Prostate gland (tissue), 2 donors: ENCODE measurements around the gene EIF2D. TPM values are rescaled to one million over a fixed set of nuclear protein-coding genes. Genes with fewer than 3 reads are reported as not detected.
A peak's percentile ranks its signal among the peaks of the same experiment; 100 is the strongest.
"Not testable (repeated sequence)": the region's sequence is repeated elsewhere in the genome, so short reads cannot be mapped to it uniquely, and the experiment has no call there.

ENCODE experiments used
- DNase-seq: peaks from one replicate; pipeline ENCODE4 v3.0.0-alpha.2; 2019; ENCODE audit warnings: low spot score
- H3K27ac ChIP-seq, 2 donors: fragments of 200-600 bp; sonication (generic); 2 replicates each; pipeline ENCODE4 v1.5.1; 2017 to 2019
- H3K27me3 ChIP-seq: fragments of 200-600 bp; sonication (generic); replicated peaks from 2 replicates; pipeline ENCODE4 v1.5.1; 2019; ENCODE audit not compliant: insufficient read depth
- H3K36me3 ChIP-seq, 2 donors: fragments of 200-600 bp; sonication (generic); 1 replicate in 1 of 2; 2 replicates in 1 of 2; pipeline versions ENCODE4 v1.5.1 to v1.8.1; 2017 to 2019
- H3K4me1 ChIP-seq: fragments of 200-600 bp; sonication (generic); replicated peaks from 2 replicates; pipeline ENCODE4 v1.5.1; 2019
- H3K4me3 ChIP-seq, 2 donors: fragments of 200-600 bp; sonication (generic); 2 replicates each; pipeline ENCODE4 v1.5.1; 2017 to 2019
- H3K9me3 ChIP-seq: fragments of 200-600 bp; sonication (generic); 2 replicates; pipeline ENCODE4 v1.5.1; 2017
- POLR2A ChIP-seq: fragments of 450-650 bp; IDR thresholded peaks from one replicate; pipeline ENCODE4 v1.6.1; 2016; ENCODE audit warnings: antibody characterized with exemption, mild to moderate bottlenecking
- POLR2AphosphoS5 ChIP-seq: sonication (generic); formaldehyde crosslinking; IDR thresholded peaks from one replicate; pipeline ENCODE4 v1.6.1; 2017; ENCODE audit warnings: antibody characterized with exemption
- WGBS: methylation state at CpG from one replicate; pipeline ENCODE4 v1.1.5; 2018; 5-methylcytosine and 5-hydroxymethylcytosine counted together
- intact Hi-C: fragments of 100-400 bp; cut with DNase I; formaldehyde crosslinking; loops from one replicate; pipeline ENCODE4 v1.14.2; 2022
- total RNA-seq, 2 donors: library from RNA; depleted of rRNA; stranded (reverse); fragments of >200 nt; gene quantifications; one replicate each; pipeline ENCODE4 v1.1.0, GENCODE V29; 2016
- TF ChIP-seq, protein P1 (sequence below), 4 experiments: fragments of 200-600 bp in 2 of 4; fragments of 450-650 bp in 2 of 4; sonication (generic) in 2 of 4; IDR thresholded peaks; 1 replicate in 3 of 4; 2 replicates in 1 of 4; pipeline ENCODE4 v1.5.1; 2016 to 2019; ENCODE audit warnings: antibody characterized with exemption in 4 of 4, mild to moderate bottlenecking in 2 of 4, moderate library complexity in 2 of 4

EIF2D gene
- total RNA-seq, 2 donors from 2014 or later: 42.8 to 60.2 TPM

DNA sequence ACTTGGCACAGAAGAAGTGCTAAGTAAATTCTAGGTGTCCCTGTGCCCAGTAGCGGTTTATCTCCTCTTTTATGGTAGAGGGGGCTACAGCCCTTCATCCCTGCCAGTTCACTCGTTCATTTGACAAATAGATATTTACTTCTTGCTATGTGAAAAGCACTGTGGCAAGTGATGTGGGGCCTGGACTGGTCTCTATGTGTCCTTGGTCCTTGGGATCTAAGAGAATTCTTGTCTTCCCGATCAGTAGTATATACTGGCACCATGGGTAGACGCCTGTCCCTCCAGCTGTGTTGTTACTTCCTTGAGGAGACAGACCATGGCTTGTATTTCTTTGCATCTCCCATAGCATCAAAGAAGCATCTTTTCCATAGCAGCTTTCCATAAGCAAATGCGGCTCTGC, 29.7 kb downstream of the EIF2D start:
- intact Hi-C loops: loop anchor here (2.0 kb wide), 1 partner anchor 42 kb away; no protein-coding TSS in a partner anchor
- Histone ChIP-seq H3K4me1 (peaks cover 8% of the 10 kb centered on the region), H3K36me3 (no peaks in the 10 kb centered on the region), H3K27me3 (no peaks in the 10 kb centered on the region), H3K9me3 (no peaks in the 10 kb centered on the region), H3K27ac (no peak overlapping the region), H3K4me3 (no peak overlapping the region)
- TF ChIP-seq POLR2AphosphoS5 (no peak), POLR2A (no peak)
- TF ChIP-seq, protein P1, sequence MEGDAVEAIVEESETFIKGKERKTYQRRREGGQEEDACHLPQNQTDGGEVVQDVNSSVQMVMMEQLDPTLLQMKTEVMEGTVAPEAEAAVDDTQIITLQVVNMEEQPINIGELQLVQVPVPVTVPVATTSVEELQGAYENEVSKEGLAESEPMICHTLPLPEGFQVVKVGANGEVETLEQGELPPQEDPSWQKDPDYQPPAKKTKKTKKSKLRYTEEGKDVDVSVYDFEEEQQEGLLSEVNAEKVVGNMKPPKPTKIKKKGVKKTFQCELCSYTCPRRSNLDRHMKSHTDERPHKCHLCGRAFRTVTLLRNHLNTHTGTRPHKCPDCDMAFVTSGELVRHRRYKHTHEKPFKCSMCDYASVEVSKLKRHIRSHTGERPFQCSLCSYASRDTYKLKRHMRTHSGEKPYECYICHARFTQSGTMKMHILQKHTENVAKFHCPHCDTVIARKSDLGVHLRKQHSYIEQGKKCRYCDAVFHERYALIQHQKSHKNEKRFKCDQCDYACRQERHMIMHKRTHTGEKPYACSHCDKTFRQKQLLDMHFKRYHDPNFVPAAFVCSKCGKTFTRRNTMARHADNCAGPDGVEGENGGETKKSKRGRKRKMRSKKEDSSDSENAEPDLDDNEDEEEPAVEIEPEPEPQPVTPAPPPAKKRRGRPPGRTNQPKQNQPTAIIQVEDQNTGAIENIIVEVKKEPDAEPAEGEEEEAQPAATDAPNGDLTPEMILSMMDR (IDR thresholded peaks at IDR 0.05): no peak
- WGBS: 83% methylated on average over 5 of the region's 5 CpGs
- no peak for DNase-seq

- Histone ChIP-seq H3K9me3 (no peaks in the 10 kb centered on the region), H3K36me3 (no peaks in the 10 kb centered on the region), H3K4me3 (no peak overlapping the region), H3K27me3 (no peaks in the 10 kb centered on the region), H3K4me1 (peaks cover 6% of the 10 kb centered on the region), H3K27ac (no peak overlapping the region)
- no peak for DNase-seq
- intact Hi-C loops: no loop called here
- TF ChIP-seq POLR2AphosphoS5 (no peak), POLR2A (no peak)
- TF ChIP-seq, protein P1 (IDR thresholded peaks at IDR 0.05): no peak
- 59% methylated on average over 10 of the region's 10 CpGs for WGBS
These were observed 30.7 kb downstream of the EIF2D start for GRCh38 chr1:206581571-206581981.

DNA sequence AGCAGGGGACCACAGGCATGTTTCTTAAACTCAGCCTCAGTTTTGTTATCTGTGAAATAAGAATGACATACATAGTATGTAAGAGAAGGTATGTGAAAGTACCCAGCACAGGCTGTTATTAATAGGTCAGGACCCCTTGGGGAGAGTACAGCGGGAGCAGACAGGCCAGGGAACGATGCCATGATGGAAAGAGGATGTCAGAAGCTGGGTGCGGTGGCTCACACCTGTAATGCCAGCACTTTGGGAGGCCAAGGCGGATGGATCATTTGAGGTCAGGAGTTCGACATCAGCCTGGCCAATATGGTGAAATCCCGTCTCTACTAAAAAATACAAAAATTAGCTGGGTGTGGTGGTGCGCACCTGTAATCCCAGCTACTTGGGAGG, 31.2 kb downstream of the EIF2D start:
- DNase-seq, intact Hi-C loops, H3K27ac ChIP-seq, H3K27me3 ChIP-seq, H3K9me3 ChIP-seq, H3K36me3 ChIP-seq, H3K4me3 ChIP-seq, H3K4me1 ChIP-seq: not testable (repeated sequence)
- 96% methylated on average over 7 of the region's 7 CpGs for WGBS

DNA sequence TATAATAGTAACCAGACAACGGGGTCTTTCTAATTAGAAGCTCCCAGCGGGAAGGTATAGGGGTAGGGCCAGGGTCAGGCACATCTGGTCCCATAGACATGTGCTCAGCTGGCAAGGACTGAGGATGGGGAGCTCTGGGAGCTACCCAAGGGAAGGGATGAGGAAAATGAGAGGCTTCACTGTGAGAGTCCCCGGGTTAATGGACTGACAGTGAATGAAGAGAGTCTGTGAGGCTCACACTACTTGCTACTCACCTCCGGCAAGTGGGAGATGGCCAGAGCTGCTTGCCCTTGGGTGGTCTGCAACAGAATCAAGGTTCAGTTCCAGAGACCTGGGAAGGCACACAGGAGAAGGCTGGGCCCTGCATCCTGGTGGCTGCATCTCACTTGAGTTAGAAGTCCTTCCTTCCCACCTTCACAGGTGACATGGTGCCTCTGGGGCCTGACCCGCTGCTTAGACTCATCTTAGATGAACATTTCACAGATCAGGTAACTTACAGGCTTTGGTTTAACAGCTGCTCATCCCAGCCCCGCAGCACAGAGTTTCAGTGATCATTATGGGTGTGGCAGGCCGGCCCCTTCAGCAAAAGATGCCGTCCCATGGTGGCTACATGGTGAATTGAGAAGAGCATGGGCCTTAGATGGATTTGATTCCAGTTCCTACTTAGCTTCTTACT, 31.7 kb downstream of the EIF2D start:
- Histone ChIP-seq H3K4me3 (no peak overlapping the region), H3K4me1 (no peaks in the 10 kb centered on the region), H3K27ac (no peak overlapping the region), H3K36me3 (no peaks in the 10 kb centered on the region), H3K9me3 (no peaks in the 10 kb centered on the region), H3K27me3 (no peaks in the 10 kb centered on the region)
- TF ChIP-seq POLR2AphosphoS5: no peak
- TF ChIP-seq, protein P1 (IDR thresholded peaks at IDR 0.05): no peak
- no peak for TF ChIP-seq POLR2A
- intact Hi-C loops: no loop called here
- 91% methylated on average over 8 of the region's 8 CpGs for WGBS
- DNase-seq: no peak

GRCh38 chr1:206579747-206580437, 32.4 kb downstream of the EIF2D start:
- Histone ChIP-seq H3K27me3 (no peaks in the 10 kb centered on the region), H3K4me3 (no peak overlapping the region), H3K27ac (no peak overlapping the region), H3K9me3 (no peaks in the 10 kb centered on the region), H3K36me3 (no peaks in the 10 kb centered on the region), H3K4me1 (no peaks in the 10 kb centered on the region)
- WGBS: 81% methylated on average over 11 of the region's 11 CpGs
- TF ChIP-seq POLR2A (no peak), POLR2AphosphoS5 (peak; percentile 5)
- no peak for DNase-seq
- intact Hi-C loops: no loop called here

- no peak for DNase-seq
- WGBS: 84% methylated on average over 4 of the region's 4 CpGs
These were observed 33.3 kb downstream of the EIF2D start for GRCh38 chr1:206578978-206579374.

More at GRCh38 chr1:206578978-206579374, 33.3 kb downstream of the EIF2D start:
- TF ChIP-seq POLR2A (no peak), POLR2AphosphoS5 (no peak)
- TF ChIP-seq, protein P1 (IDR thresholded peaks at IDR 0.05): no peak
- H3K9me3 ChIP-seq: no peaks in the 10 kb centered on the region
- intact Hi-C loops: no loop called here
- no peaks in the 10 kb centered on the region for H3K36me3 ChIP-seq
- H3K4me3 ChIP-seq: no peak overlapping the region
- H3K27me3 ChIP-seq: no peaks in the 10 kb centered on the region
- H3K27ac ChIP-seq: no peak overlapping the region
- H3K4me1 ChIP-seq: no peaks in the 10 kb centered on the region
